A673 (cell line): Measurements from ENCODE around the gene EPSTI1.

Experiments used
- EZH2 ChIP-seq: fragments of 200-600 bp; sonication (generic); IDR thresholded peaks from 2 replicates; pipeline ENCODE4 v1.6.1; 2017; ENCODE audit warnings: borderline replicate concordance, low read depth, mild to moderate bottlenecking, mixed read lengths, antibody characterized with exemption, low read length; ENCODE audit not compliant: poor library complexity, severe bottlenecking
- TF ChIP-seq, protein P1 (sequence below): fragments of 300-800, 200-600 bp; sonication (generic); conservative IDR thresholded peaks from 2 replicates; pipeline ENCODE4 v1.5.1; 2017; ENCODE audit warnings: low read depth, mild to moderate bottlenecking, antibody characterized with exemption, low read length, moderate library complexity, mixed read lengths

DNA sequence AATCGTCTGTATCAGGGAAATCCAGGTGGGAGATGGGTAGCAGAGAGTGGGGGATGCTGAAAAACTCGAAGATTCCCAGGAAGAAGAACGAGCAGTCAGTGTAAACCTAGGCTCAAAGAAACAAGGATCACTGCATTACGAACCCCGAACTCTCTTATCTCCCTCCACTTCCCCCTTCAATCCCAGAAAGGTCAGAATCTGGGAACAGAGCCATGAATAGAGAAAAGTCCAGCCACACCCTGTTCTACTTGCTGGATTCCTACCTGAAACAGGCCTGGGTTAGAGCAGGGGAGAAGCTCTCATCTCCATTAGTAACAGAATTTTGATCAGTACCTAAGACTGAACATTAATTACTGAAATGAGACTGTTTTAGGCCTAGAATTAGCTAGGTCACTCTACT is 24.4 kb downstream of the EPSTI1 start:
- TF ChIP-seq, protein P1, sequence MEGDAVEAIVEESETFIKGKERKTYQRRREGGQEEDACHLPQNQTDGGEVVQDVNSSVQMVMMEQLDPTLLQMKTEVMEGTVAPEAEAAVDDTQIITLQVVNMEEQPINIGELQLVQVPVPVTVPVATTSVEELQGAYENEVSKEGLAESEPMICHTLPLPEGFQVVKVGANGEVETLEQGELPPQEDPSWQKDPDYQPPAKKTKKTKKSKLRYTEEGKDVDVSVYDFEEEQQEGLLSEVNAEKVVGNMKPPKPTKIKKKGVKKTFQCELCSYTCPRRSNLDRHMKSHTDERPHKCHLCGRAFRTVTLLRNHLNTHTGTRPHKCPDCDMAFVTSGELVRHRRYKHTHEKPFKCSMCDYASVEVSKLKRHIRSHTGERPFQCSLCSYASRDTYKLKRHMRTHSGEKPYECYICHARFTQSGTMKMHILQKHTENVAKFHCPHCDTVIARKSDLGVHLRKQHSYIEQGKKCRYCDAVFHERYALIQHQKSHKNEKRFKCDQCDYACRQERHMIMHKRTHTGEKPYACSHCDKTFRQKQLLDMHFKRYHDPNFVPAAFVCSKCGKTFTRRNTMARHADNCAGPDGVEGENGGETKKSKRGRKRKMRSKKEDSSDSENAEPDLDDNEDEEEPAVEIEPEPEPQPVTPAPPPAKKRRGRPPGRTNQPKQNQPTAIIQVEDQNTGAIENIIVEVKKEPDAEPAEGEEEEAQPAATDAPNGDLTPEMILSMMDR, result no peak
- no peak for TF ChIP-seq EZH2
